GM12873 (cell line): Measurements from ENCODE around the gene PDIA6.

Experiments
- TF ChIP-seq, protein P1 (sequence below): IDR thresholded peaks from 2 replicates; pipeline ENCODE4 v1.5.1; 2012; ENCODE audit warnings: low read depth, mild to moderate bottlenecking, moderate library complexity, low read length, control low read depth; ENCODE audit not compliant: insufficient read depth; ENCODE audit errors: missing control alignments

The PDIA6 gene

GRCh38 chr2:10753876-10754275 lies 58.7 kb downstream of the PDIA6 start:
- TF ChIP-seq, protein P1, sequence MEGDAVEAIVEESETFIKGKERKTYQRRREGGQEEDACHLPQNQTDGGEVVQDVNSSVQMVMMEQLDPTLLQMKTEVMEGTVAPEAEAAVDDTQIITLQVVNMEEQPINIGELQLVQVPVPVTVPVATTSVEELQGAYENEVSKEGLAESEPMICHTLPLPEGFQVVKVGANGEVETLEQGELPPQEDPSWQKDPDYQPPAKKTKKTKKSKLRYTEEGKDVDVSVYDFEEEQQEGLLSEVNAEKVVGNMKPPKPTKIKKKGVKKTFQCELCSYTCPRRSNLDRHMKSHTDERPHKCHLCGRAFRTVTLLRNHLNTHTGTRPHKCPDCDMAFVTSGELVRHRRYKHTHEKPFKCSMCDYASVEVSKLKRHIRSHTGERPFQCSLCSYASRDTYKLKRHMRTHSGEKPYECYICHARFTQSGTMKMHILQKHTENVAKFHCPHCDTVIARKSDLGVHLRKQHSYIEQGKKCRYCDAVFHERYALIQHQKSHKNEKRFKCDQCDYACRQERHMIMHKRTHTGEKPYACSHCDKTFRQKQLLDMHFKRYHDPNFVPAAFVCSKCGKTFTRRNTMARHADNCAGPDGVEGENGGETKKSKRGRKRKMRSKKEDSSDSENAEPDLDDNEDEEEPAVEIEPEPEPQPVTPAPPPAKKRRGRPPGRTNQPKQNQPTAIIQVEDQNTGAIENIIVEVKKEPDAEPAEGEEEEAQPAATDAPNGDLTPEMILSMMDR: no peak

GRCh38 chr2:10753156-10753555 lies 59.4 kb downstream of the PDIA6 start:
- TF ChIP-seq, protein P1: no peak

DNA sequence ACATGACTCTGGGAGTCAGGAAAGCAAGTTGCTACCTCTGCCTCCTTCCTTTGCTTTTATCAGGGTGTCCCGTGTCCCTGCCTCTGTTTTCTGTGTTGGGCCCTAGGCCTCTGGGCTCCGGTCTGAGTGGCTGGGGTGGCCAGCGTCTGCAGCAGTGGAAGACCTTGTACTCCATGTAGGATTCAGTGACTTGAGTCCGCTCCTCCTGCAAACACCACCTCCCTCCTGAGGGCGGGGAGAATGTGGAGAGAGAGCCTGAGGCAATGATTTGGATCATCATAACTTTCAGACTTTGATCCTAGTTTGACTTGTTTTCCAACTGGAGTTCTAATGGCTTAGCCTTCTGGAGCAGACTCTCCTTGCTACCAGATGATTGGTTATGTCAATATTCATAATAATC lies 60.3 kb downstream of the PDIA6 start:
- TF ChIP-seq, protein P1: no peak

- TF ChIP-seq, protein P1: no peak
These were observed 62.0 kb downstream of the PDIA6 start for GRCh38 chr2:10750610-10751009.

DNA sequence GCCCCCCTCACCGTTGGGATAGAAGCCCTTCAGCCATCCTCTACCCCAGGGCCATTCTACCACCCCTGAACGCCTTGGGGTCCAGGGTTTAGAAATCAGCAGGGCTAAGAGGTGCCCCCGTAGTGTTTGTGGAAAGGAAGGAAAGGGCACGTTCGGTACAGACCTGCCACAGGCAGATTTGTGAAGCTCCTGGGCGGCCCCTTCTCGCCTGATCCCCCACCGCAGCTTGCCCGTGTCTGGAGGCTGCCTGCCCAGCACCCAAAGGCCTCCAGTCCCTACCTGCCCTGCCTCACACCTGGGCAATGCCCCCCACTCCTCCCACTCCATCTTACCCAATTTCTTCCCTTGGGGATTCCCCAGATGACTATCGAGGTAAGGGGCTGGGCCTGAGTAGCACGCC lies 69.9 kb downstream of the PDIA6 start:
- TF ChIP-seq, protein P1: no peak

DNA sequence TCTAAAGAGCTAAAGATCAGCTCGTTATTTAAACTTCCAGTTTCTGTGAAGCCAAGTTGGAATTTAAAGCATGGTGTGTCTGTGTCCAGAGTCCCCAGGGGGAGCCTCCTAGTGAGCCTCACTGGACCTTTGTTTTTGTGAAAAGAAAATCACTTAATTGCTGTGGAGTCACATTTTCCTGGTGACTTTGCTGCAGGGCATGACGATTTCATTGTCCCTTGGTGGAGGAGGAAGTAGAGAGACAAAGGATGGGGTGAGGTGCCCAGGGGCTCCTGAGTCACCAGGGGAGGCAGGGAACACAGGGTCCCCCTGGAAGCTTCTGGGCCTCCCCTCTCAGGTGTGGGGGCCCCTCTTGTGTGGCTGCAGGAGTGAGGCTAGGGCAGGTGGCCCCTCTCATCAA lies 71.4 kb downstream of the PDIA6 start:
- TF ChIP-seq, protein P1: no peak

DNA sequence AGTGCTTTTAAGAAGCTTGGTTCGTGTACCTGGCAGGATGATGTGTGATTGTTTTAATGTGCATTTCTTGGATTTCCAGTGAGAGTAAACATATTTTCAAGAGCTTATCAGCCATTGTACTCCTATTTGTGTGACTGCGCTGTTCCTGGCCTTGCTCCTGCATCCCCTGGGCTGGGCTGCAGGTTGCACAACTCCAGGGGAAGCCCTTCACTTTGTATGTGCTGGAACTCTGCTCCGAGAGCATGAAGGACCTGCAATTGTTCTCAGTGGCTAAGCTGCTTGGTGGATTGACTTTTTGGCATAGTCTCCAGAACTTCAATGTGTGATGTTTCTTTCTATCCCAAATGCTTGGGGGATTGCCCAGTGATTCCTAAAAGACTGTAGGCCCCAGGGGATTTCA lies 72.4 kb downstream of the PDIA6 start:
- TF ChIP-seq, protein P1: no peak
